ENCODE results near the gene DNAH3.
A peak's percentile ranks its signal among the peaks of the same experiment; 100 is the strongest.
"Not testable (repeated sequence)": the region's sequence is repeated elsewhere in the genome, so short reads cannot be mapped to it uniquely, and the experiment has no call there.

Gene DNAH3

GRCh38 chr16:21156767-21157467 lies 6.3 kb upstream of the DNAH3 start:
- no peaks in the 10 kb centered on the region for H3F3A ChIP-seq (ENCODE audit: insufficient read depth, low read length)
- no peaks in the 10 kb centered on the region for H3K9me2 ChIP-seq (ENCODE audit: low read depth, low read length)
- no peaks in the 10 kb centered on the region for H4K20me1 ChIP-seq (ENCODE audit: insufficient read depth, low read length)
- H3K9me3 ChIP-seq (ENCODE audit: low read length), result no peaks in the 10 kb centered on the region
- H3K79me2 ChIP-seq (ENCODE audit: insufficient read depth, low read length), result no peaks in the 10 kb centered on the region
- peaks cover 8% of the 10 kb centered on the region; the same call in 1 of the 2 replicates for H3K36me3 ChIP-seq (ENCODE audit: insufficient read depth, low read length)
- H2AFZ ChIP-seq (ENCODE audit: low read length), result no peak overlapping the region
- no peak overlapping the region for H3K4me3 ChIP-seq (ENCODE audit: low read depth, low read length, poor library complexity, severe bottlenecking)
- H3K9ac ChIP-seq (ENCODE audit: low read length), result no peak overlapping the region
- TF ChIP-seq EZH2 (IDR thresholded peaks at IDR 0.05; ENCODE audit: borderline replicate concordance, low read length) (no peak), CTCF (IDR thresholded peaks at IDR 0.05; ENCODE audit: low read length) (peak; percentile 79)
- H3K4me1 ChIP-seq (ENCODE audit: insufficient read depth, low read length, severe bottlenecking), result peaks cover 18% of the 10 kb centered on the region
- no peak overlapping the region for H3K27ac ChIP-seq (ENCODE audit: low read depth, low read length, poor library complexity, severe bottlenecking)
- H3K4me2 ChIP-seq (ENCODE audit: low read length), result no peak overlapping the region
- H3K27me3 ChIP-seq (ENCODE audit: insufficient read depth, low read length), result no peaks in the 10 kb centered on the region

GRCh38 chr16:21156011-21156410 lies 5.4 kb upstream of the DNAH3 start:
- H3F3A ChIP-seq (ENCODE audit: insufficient read depth, low read length); H3K27me3 ChIP-seq (ENCODE audit: insufficient read depth, low read length); H3K4me2 ChIP-seq (ENCODE audit: low read length); H3K9me2 ChIP-seq (ENCODE audit: low read depth, low read length); H3K79me2 ChIP-seq (ENCODE audit: insufficient read depth, low read length); H3K4me3 ChIP-seq (ENCODE audit: low read depth, low read length, poor library complexity, severe bottlenecking); H3K27ac ChIP-seq (ENCODE audit: low read depth, low read length, poor library complexity, severe bottlenecking); H3K36me3 ChIP-seq (ENCODE audit: insufficient read depth, low read length); H4K20me1 ChIP-seq (ENCODE audit: insufficient read depth, low read length); H3K9ac ChIP-seq (ENCODE audit: low read length); H2AFZ ChIP-seq (ENCODE audit: low read length); H3K9me3 ChIP-seq (ENCODE audit: low read length): not testable (repeated sequence)
- peaks cover 18% of the 10 kb centered on the region for H3K4me1 ChIP-seq (ENCODE audit: insufficient read depth, low read length, severe bottlenecking)

- not testable (repeated sequence) for H3K4me1 ChIP-seq (ENCODE audit: insufficient read depth, low read length, severe bottlenecking); H4K20me1 ChIP-seq (ENCODE audit: insufficient read depth, low read length); H3K27me3 ChIP-seq (ENCODE audit: insufficient read depth, low read length); H3K79me2 ChIP-seq (ENCODE audit: insufficient read depth, low read length); H2AFZ ChIP-seq (ENCODE audit: low read length); H3K4me3 ChIP-seq (ENCODE audit: low read depth, low read length, poor library complexity, severe bottlenecking); H3K36me3 ChIP-seq (ENCODE audit: insufficient read depth, low read length); H3K4me2 ChIP-seq (ENCODE audit: low read length); H3K9ac ChIP-seq (ENCODE audit: low read length); H3F3A ChIP-seq (ENCODE audit: insufficient read depth, low read length); H3K27ac ChIP-seq (ENCODE audit: low read depth, low read length, poor library complexity, severe bottlenecking); H3K9me2 ChIP-seq (ENCODE audit: low read depth, low read length); H3K9me3 ChIP-seq (ENCODE audit: low read length)
These were observed 2.6 kb upstream of the DNAH3 start for GRCh38 chr16:21153124-21153729.

- H3K9ac ChIP-seq (ENCODE audit: low read length); H3K36me3 ChIP-seq (ENCODE audit: insufficient read depth, low read length); H3K79me2 ChIP-seq (ENCODE audit: insufficient read depth, low read length); H3K9me3 ChIP-seq (ENCODE audit: low read length); H3K4me3 ChIP-seq (ENCODE audit: low read depth, low read length, poor library complexity, severe bottlenecking); H3F3A ChIP-seq (ENCODE audit: insufficient read depth, low read length); H3K27ac ChIP-seq (ENCODE audit: low read depth, low read length, poor library complexity, severe bottlenecking); H4K20me1 ChIP-seq (ENCODE audit: insufficient read depth, low read length); H3K9me2 ChIP-seq (ENCODE audit: low read depth, low read length); H3K4me1 ChIP-seq (ENCODE audit: insufficient read depth, low read length, severe bottlenecking); H2AFZ ChIP-seq (ENCODE audit: low read length); H3K27me3 ChIP-seq (ENCODE audit: insufficient read depth, low read length); H3K4me2 ChIP-seq (ENCODE audit: low read length): not testable (repeated sequence)
These were observed 1.7 kb upstream of the DNAH3 start for GRCh38 chr16:21152160-21153030.

Data from OCI-LY1 (cell line).